ENCODE measurements around the gene FUT3. TPM values are rescaled to one million over a fixed set of nuclear protein-coding genes. Genes with fewer than 3 reads are reported as not detected.

The FUT3 gene
- total and polyA plus RNA-seq, 2 experiments from 2014 or later: 0.45 TPM; not detected in 1

DNA sequence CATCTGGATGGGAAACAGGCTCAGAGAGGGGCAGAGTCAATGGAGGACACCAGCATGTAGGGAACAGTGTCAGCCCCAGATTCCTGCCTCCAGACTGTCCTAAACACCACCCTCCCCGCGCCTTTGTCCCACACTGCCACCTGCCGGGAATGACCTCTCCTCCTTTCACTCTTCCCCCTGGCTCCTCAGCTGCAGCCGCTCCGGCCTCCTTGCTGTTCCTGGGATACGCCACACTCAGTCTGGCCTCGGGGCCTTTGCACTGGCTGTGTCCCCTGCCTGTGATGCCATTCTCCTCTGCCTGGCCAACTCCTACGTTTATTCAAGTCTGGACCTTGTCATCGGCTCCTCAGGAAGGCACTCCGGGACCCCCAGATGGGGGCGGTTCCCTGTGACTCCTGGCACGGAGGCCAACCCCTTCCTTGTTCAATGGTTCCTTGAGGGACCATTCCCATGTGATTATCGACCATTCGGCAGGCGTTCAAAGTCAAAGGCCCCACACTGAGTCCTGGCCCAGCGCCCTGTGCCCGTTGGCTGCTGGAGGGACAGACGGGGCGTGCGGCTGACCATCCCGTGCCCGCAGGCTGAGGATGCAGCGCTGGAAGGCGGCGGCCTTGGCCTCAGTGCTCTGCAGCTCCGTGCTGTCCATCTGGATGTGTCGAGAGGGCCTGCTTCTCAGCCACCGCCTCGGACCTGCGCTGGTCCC is 27.5 kb downstream of the FUT3 start:
- TF ChIP-seq, protein P1, sequence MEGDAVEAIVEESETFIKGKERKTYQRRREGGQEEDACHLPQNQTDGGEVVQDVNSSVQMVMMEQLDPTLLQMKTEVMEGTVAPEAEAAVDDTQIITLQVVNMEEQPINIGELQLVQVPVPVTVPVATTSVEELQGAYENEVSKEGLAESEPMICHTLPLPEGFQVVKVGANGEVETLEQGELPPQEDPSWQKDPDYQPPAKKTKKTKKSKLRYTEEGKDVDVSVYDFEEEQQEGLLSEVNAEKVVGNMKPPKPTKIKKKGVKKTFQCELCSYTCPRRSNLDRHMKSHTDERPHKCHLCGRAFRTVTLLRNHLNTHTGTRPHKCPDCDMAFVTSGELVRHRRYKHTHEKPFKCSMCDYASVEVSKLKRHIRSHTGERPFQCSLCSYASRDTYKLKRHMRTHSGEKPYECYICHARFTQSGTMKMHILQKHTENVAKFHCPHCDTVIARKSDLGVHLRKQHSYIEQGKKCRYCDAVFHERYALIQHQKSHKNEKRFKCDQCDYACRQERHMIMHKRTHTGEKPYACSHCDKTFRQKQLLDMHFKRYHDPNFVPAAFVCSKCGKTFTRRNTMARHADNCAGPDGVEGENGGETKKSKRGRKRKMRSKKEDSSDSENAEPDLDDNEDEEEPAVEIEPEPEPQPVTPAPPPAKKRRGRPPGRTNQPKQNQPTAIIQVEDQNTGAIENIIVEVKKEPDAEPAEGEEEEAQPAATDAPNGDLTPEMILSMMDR (IDR thresholded peaks at IDR 0.05; ENCODE audit: poor library complexity): peak; percentile 2
- TF ChIP-seq EZH2phosphoT487 (IDR thresholded peaks at IDR 0.05; ENCODE audit: low read depth, severe bottlenecking, unreplicated experiment): no peak
- no peak for DNase-seq (ENCODE audit: low spot score)
- WGBS (ENCODE audit: low lambda C conversion rate, missing lambda C conversion rate): 86% methylated on average over 30 of the region's 30 CpGs

DNA sequence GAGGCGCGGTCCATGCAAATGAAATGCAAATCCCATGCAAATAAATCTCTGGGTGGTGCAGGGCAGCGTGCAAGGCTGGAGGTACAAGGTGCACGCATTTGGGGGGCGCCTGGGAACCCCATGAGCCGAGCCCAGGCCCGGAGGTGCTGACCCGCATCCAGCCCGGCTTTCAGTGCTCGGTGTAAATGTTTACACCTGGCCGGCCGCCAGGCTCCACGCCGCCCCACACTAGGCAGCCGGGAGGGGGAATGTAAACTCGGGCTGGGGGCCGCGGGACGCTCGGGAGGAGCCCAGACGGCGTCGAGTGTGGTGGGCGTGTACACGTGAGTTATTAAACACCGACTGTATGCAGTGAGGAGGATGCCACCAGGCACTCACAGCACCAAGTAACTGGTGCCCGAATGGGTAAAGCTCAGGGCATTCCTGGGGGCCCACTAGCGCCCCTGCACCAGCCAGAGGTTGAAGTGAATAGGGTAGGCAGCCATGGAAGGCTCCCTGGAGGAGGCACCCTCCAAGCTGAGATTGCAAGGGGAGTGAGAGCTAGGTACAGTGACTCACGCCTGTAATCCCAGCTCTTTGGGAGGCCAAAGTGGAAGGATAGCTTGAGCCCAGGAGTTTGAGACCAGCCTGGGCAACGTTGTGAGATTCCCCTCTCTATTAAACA is 28.9 kb downstream of the FUT3 start:
- TF ChIP-seq EZH2phosphoT487 (IDR thresholded peaks at IDR 0.05; ENCODE audit: low read depth, severe bottlenecking, unreplicated experiment): no peak
- no peak for TF ChIP-seq EZH2 (IDR thresholded peaks at IDR 0.05; ENCODE audit: borderline replicate concordance)
- TF ChIP-seq, protein P1 (IDR thresholded peaks at IDR 0.05; ENCODE audit: poor library complexity): no peak
- no peak for DNase-seq (ENCODE audit: low spot score)
- Histone ChIP-seq H3K27ac (no peak overlapping the region), H3K4me2 (no peak overlapping the region), H3K27me3 (no peaks in the 10 kb centered on the region), H3K9me2 (replicated peaks; ENCODE audit: insufficient read depth) (no peaks in the 10 kb centered on the region), H4K20me1 (ENCODE audit: insufficient read depth, poor library complexity, severe bottlenecking) (no peaks in the 10 kb centered on the region), H3K79me2 (no peaks in the 10 kb centered on the region), H3K9me3 (ENCODE audit: low read depth) (no peaks in the 10 kb centered on the region), H3K4me1 (ENCODE audit: insufficient read depth) (peaks cover under 1% of the 10 kb centered on the region), H3K4me3 (no peak overlapping the region), H2AFZ (no peak overlapping the region), H3K36me3 (replicated peaks; ENCODE audit: insufficient read depth, low read depth) (no peaks in the 10 kb centered on the region)
- 75% methylated on average over 28 of the region's 30 CpGs for WGBS (ENCODE audit: low lambda C conversion rate, missing lambda C conversion rate)

More for the DNA sequence above, 27.5 kb downstream of the FUT3 start:
- Histone ChIP-seq H3K4me3 (no peak overlapping the region), H2AFZ (no peak overlapping the region), H3K36me3 (replicated peaks; ENCODE audit: insufficient read depth, low read depth) (no peaks in the 10 kb centered on the region), H3K79me2 (no peaks in the 10 kb centered on the region), H3K4me2 (no peak overlapping the region), H3K9me3 (ENCODE audit: low read depth) (no peaks in the 10 kb centered on the region), H3K9me2 (replicated peaks; ENCODE audit: insufficient read depth) (no peaks in the 10 kb centered on the region), H3K4me1 (ENCODE audit: insufficient read depth) (peaks cover 7% of the 10 kb centered on the region), H3K27ac (no peak overlapping the region), H4K20me1 (ENCODE audit: insufficient read depth, poor library complexity, severe bottlenecking) (no peaks in the 10 kb centered on the region), H3K27me3 (no peaks in the 10 kb centered on the region)

DNA sequence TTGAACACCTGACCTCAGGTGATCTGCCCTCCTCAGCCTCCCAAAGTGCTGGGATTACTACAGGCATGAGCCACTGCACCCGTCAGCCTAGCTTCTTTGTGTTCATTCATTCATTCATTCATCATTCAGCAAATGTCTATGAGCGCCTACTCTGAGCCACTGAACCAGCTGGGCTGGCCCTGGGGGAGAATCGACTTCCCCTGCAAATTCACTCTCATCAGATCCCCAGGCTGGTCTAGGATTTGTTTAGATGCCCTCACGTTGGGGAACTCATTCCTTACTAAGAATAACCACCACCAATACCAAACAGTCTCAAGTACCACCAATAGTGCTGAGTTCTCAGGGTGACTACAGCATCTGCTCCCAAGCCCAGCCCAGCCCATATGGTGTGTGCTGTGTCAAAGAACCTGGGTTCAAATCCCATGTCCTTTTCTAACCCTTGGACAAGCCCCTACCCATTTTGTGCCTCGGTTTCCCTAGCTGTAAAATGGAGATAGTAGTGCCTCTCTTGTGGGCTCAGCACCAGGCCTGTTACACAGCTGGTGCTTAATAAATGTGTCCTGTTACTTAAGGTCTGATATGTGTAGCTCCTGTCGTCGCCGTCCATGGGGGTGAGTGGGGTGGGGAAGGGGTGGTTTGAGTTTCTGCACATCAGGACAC is 29.6 kb downstream of the FUT3 start:
- TF ChIP-seq EZH2phosphoT487 (IDR thresholded peaks at IDR 0.05; ENCODE audit: low read depth, severe bottlenecking, unreplicated experiment): no peak
- no peak for TF ChIP-seq EZH2 (IDR thresholded peaks at IDR 0.05; ENCODE audit: borderline replicate concordance)
- TF ChIP-seq, protein P1 (IDR thresholded peaks at IDR 0.05; ENCODE audit: poor library complexity): no peak
- H4K20me1 ChIP-seq (ENCODE audit: insufficient read depth, poor library complexity, severe bottlenecking): no peaks in the 10 kb centered on the region
- 91% methylated on average over 8 of the region's 8 CpGs for WGBS (ENCODE audit: low lambda C conversion rate, missing lambda C conversion rate)
- no peak overlapping the region for H3K4me3 ChIP-seq
- no peaks in the 10 kb centered on the region for H3K79me2 ChIP-seq
- no peak overlapping the region for H2AFZ ChIP-seq
- no peak overlapping the region for H3K4me2 ChIP-seq
- no peaks in the 10 kb centered on the region for H3K36me3 ChIP-seq (replicated peaks; ENCODE audit: insufficient read depth, low read depth)
- no peaks in the 10 kb centered on the region for H3K27me3 ChIP-seq
- no peak overlapping the region for H3K27ac ChIP-seq
- H3K9me2 ChIP-seq (replicated peaks; ENCODE audit: insufficient read depth): no peaks in the 10 kb centered on the region
- no peaks in the 10 kb centered on the region for H3K4me1 ChIP-seq (ENCODE audit: insufficient read depth)
- no peak for DNase-seq (ENCODE audit: low spot score)
- H3K9me3 ChIP-seq (ENCODE audit: low read depth): no peaks in the 10 kb centered on the region
